CD14-positive monocyte (primary cell): Measurements from ENCODE around the gene STARD3. TPM values are rescaled to one million over a fixed set of nuclear protein-coding genes. Genes with fewer than 3 reads are reported as not detected.
A peak's percentile ranks its signal among the peaks of the same experiment; 100 is the strongest.

Experiments
- DNase-seq, 3 donors: peaks; one replicate each; pipeline ENCODE4 v3.0.0-alpha.2; 2011 to 2022
- H2AFZ ChIP-seq: 2 replicates; pipeline ENCODE4 v1.6.0; 2012; ENCODE audit warnings: mild to moderate bottlenecking, low read depth, low read length, inconsistent platforms; ENCODE audit not compliant: insufficient read depth, poor library complexity, severe bottlenecking
- H3K27ac ChIP-seq, 2 donors: 1 replicate in 1 of 2; 2 replicates in 1 of 2; pipeline ENCODE4 v1.5.1; 2012 to 2013; ENCODE audit warnings: low read length in 2 of 2, control low read depth in 1 of 2, inconsistent platforms in 1 of 2, low read depth in 1 of 2, mild to moderate bottlenecking in 1 of 2
- H3K27me3 ChIP-seq, 2 donors: one replicate each; pipeline versions ENCODE4 v1.6.0 to v1.6.1; 2011 to 2013; ENCODE audit warnings: low read length in 2 of 2; ENCODE audit not compliant: control insufficient read depth in 2 of 2, insufficient read depth in 2 of 2
- H3K36me3 ChIP-seq, 2 donors: replicated peaks in 1 of 2; 1 replicate in 1 of 2; 2 replicates in 1 of 2; pipeline versions ENCODE4 v1.5.1 to v1.6.1; 2012 to 2013; ENCODE audit warnings: low read length in 2 of 2, control low read depth in 1 of 2, inconsistent platforms in 1 of 2, mild to moderate bottlenecking in 1 of 2; ENCODE audit not compliant: insufficient read depth in 2 of 2, control insufficient read depth in 1 of 2
- H3K4me1 ChIP-seq, 2 donors: 1 replicate in 1 of 2; 2 replicates in 1 of 2; pipeline versions ENCODE4 v1.5.1 to v1.6.1; 2012 to 2013; ENCODE audit warnings: low read length in 2 of 2, control low read depth in 1 of 2, inconsistent platforms in 1 of 2, mild to moderate bottlenecking in 1 of 2, moderate library complexity in 1 of 2; ENCODE audit not compliant: insufficient read depth in 2 of 2, control insufficient read depth in 1 of 2
- H3K4me2 ChIP-seq: replicated peaks from 2 replicates; pipeline ENCODE3; 2012; ENCODE audit warnings: low read length, moderate library complexity, mild to moderate bottlenecking; ENCODE audit not compliant: poor library complexity, severe bottlenecking; ENCODE audit errors: extremely low read depth
- H3K4me3 ChIP-seq, 3 experiments: fragments of 200-600 bp in 1 of 3; sonication (generic) in 1 of 3; replicated peaks in 1 of 3; 1 replicate in 2 of 3; 2 replicates in 1 of 3; pipeline ENCODE4 v1.5.1; 2011 to 2013; ENCODE audit warnings: low read length in 3 of 3, mild to moderate bottlenecking in 3 of 3, control low read depth in 2 of 3, low read depth in 2 of 3, inconsistent platforms in 1 of 3, moderate library complexity in 1 of 3
- H3K79me2 ChIP-seq: 2 replicates; pipeline ENCODE4 v1.6.0; 2012; ENCODE audit warnings: mild to moderate bottlenecking, control low read depth, inconsistent platforms, low read length, moderate library complexity; ENCODE audit not compliant: insufficient read depth
- H3K9ac ChIP-seq: 2 replicates; pipeline ENCODE4 v1.6.0; 2017; ENCODE audit warnings: low read length, mild to moderate bottlenecking; ENCODE audit not compliant: insufficient read depth, poor library complexity, severe bottlenecking
- H3K9me3 ChIP-seq, 2 donors: replicated peaks in 1 of 2; 1 replicate in 1 of 2; 2 replicates in 1 of 2; pipeline versions ENCODE4 v1.5.1 to v1.6.1; 2012 to 2013; ENCODE audit warnings: low read length in 2 of 2, control low read depth in 1 of 2; ENCODE audit not compliant: control insufficient read depth in 1 of 2, insufficient read depth in 1 of 2
- H4K20me1 ChIP-seq: 2 replicates; pipeline ENCODE4 v1.6.0; 2012; ENCODE audit warnings: mild to moderate bottlenecking, low read length, control low read depth, moderate library complexity; ENCODE audit not compliant: insufficient read depth
- H3K27ac Mint-ChIP-seq, 7 donors: one replicate each; pipeline ENCODE4 v1.8.0; 2020; ENCODE audit warnings: mild to moderate bottlenecking in 7 of 7, mixed read lengths in 7 of 7, moderate library complexity in 6 of 7, inconsistent platforms in 2 of 7
- H3K27me3 Mint-ChIP-seq, 3 donors: one replicate each; pipeline ENCODE4 v1.8.0; 2021 to 2022; ENCODE audit warnings: low read depth in 3 of 3, mild to moderate bottlenecking in 3 of 3, mixed read lengths in 3 of 3, moderate library complexity in 3 of 3, inconsistent platforms in 1 of 3
- H3K36me3 Mint-ChIP-seq, 2 donors: one replicate each; pipeline ENCODE4 v1.8.0; 2020; ENCODE audit warnings: mixed read lengths in 2 of 2, inconsistent platforms in 1 of 2, mild to moderate bottlenecking in 1 of 2
- H3K4me1 Mint-ChIP-seq: one replicate; pipeline ENCODE4 v1.8.0; 2020; ENCODE audit warnings: mild to moderate bottlenecking, mixed read lengths
- H3K4me3 Mint-ChIP-seq, 2 donors: one replicate each; pipeline ENCODE4 v1.8.0; 2020; ENCODE audit warnings: mild to moderate bottlenecking in 2 of 2, mixed read lengths in 2 of 2, moderate library complexity in 1 of 2
- H3K9me3 Mint-ChIP-seq, 7 donors: one replicate each; pipeline ENCODE4 v1.8.0; 2020 to 2022; ENCODE audit warnings: mixed read lengths in 7 of 7, mild to moderate bottlenecking in 6 of 7, moderate library complexity in 6 of 7, inconsistent platforms in 2 of 7
- CTCF ChIP-seq: fragments of 200-600 bp; IDR thresholded peaks from one replicate; pipeline ENCODE4 v1.8.0; 2022; ENCODE audit warnings: antibody characterized with exemption, mild to moderate bottlenecking
- WGBS: methylation state at CpG from one replicate; pipeline ENCODE4 v1.1.5; 2013; ENCODE audit warnings: missing lambda C conversion rate; ENCODE audit not compliant: insufficient coverage; 5-methylcytosine and 5-hydroxymethylcytosine counted together
- intact Hi-C, 2 donors: fragments of 100-400 bp; cut with micrococcal nuclease; formaldehyde crosslinking; loops; one replicate each; pipeline versions ENCODE4 v1.15.0 to v1.15.1; 2023
- polyA plus RNA-seq, 3 donors: library from polyadenylated mRNA; depleted of rRNA in 1 of 3; unstranded in 2 of 3; stranded (reverse) in 1 of 3; fragments of 300-500 nt in 2 of 3; fragments of >200 nt in 1 of 3; fragmentation: Illumina TruSeq in 2 of 3; gene quantifications; 1 replicate in 2 of 3; 2 replicates in 1 of 3; pipeline ENCODE4 v1.2.3, GENCODE V29; 2012 to 2021

Gene STARD3
- polyA plus RNA-seq, 3 donors, result 35.1 to 114 (median 45.3) TPM

GRCh38 chr17:39608142-39608981 is 28.6 kb upstream of the STARD3 start:
- TF ChIP-seq CTCF, result no peak
- H3K79me2 ChIP-seq, result no peaks in the 10 kb centered on the region
- no peak overlapping the region for H3K9ac ChIP-seq
- peaks cover 0 to 1% of the 10 kb centered on the region in 2 donors for H3K36me3 Mint-ChIP-seq
- no peak overlapping the region for H3K4me3 ChIP-seq
- no peaks in the 10 kb centered on the region for H4K20me1 ChIP-seq
- H3K4me1 Mint-ChIP-seq, result peaks cover 15% of the 10 kb centered on the region
- H2AFZ ChIP-seq, result no peak overlapping the region
- intact Hi-C loops, result no loop called here
- DNase-seq, result no peak
- H3K27ac ChIP-seq, result no peak overlapping the region
- peaks cover 0 to 17% (median 7%) of the 10 kb centered on the region in 7 donors for H3K9me3 Mint-ChIP-seq
- H3K4me3 Mint-ChIP-seq, result peak overlapping the region in 1 of 2 donors; percentile 65
- H3K36me3 ChIP-seq, result no peaks in the 10 kb centered on the region
- no peak overlapping the region for H3K27ac Mint-ChIP-seq
- WGBS, result 12% methylated on average over 3 of the region's 15 CpGs
- H3K4me2 ChIP-seq, result no peak overlapping the region
- H3K27me3 Mint-ChIP-seq, result peaks cover 69 to 86% (median 70%) of the 10 kb centered on the region in 3 donors
- H3K9me3 ChIP-seq, result peaks cover 0 to 12% of the 10 kb centered on the region in 2 donors
- peaks cover 3 to 5% of the 10 kb centered on the region in 2 donors for H3K4me1 ChIP-seq
- H3K27me3 ChIP-seq, result peaks cover 53 to 75% of the 10 kb centered on the region in 2 donors

GRCh38 chr17:39609416-39610025 is 27.4 kb upstream of the STARD3 start:
- Mint-ChIP-seq H3K4me3 (peak overlapping the region in 1 of 2 donors; percentile 39), H3K27ac (no peak overlapping the region), H3K4me1 (peaks cover 11% of the 10 kb centered on the region), H3K27me3 (peaks cover 62 to 85% (median 65%) of the 10 kb centered on the region in 3 donors), H3K36me3 (peaks cover 0 to 1% of the 10 kb centered on the region in 2 donors), H3K9me3 (peaks cover 0 to 13% (median 3%) of the 10 kb centered on the region in 7 donors)
- Histone ChIP-seq H2AFZ (no peak overlapping the region), H3K27me3 (peaks cover 44 to 65% of the 10 kb centered on the region in 2 donors), H3K9ac (no peak overlapping the region), H3K4me1 (peaks cover 0 to 5% of the 10 kb centered on the region in 2 donors), H3K4me2 (no peak overlapping the region), H3K27ac (no peak overlapping the region), H4K20me1 (no peaks in the 10 kb centered on the region), H3K4me3 (no peak overlapping the region), H3K9me3 (peaks cover 0 to 11% of the 10 kb centered on the region in 2 donors), H3K36me3 (no peaks in the 10 kb centered on the region), H3K79me2 (no peaks in the 10 kb centered on the region)
- no peak for TF ChIP-seq CTCF
- intact Hi-C loops, result no loop called here
- no CpG with 5 or more reads among the region's 4 CpGs for WGBS
- DNase-seq, result no peak
